ENCODE results near the gene MCL1.

DNA sequence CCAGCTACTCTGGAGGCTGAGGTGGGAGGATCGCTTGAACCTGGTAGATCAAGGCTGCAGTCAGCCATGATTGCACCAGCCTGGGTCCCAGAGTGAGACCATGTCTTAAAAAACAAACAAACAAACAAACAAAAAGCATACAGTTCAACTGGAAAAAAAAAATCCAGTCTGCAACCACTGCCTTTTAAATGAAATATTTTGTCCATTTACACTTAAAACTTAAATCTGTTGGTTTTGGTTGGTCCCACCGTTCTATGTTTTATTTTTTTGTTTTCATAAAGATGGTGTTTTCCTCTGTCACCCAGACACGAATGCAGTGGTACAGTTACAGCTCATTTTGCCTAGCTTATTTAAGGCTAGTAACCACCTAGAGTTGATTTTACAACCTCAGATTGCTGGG is 54.1 kb downstream of the MCL1 start:
- TF ChIP-seq, protein P1, sequence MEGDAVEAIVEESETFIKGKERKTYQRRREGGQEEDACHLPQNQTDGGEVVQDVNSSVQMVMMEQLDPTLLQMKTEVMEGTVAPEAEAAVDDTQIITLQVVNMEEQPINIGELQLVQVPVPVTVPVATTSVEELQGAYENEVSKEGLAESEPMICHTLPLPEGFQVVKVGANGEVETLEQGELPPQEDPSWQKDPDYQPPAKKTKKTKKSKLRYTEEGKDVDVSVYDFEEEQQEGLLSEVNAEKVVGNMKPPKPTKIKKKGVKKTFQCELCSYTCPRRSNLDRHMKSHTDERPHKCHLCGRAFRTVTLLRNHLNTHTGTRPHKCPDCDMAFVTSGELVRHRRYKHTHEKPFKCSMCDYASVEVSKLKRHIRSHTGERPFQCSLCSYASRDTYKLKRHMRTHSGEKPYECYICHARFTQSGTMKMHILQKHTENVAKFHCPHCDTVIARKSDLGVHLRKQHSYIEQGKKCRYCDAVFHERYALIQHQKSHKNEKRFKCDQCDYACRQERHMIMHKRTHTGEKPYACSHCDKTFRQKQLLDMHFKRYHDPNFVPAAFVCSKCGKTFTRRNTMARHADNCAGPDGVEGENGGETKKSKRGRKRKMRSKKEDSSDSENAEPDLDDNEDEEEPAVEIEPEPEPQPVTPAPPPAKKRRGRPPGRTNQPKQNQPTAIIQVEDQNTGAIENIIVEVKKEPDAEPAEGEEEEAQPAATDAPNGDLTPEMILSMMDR (conservative IDR thresholded peaks at IDR 0.05) = no peak
- TF ChIP-seq EZH2 (IDR thresholded peaks at IDR 0.05; ENCODE audit: low read depth) = no peak
